Activated CD4-positive, alpha-beta T cell treated with anti-CD3 and anti-CD28 coated beads, Interleukin-2, amount 10 ng/mL, durations not matched to agents 7 days and 5 days (primary cell): ENCODE data around the gene CDKL2. TPM values are rescaled to one million over a fixed set of nuclear protein-coding genes. Genes with fewer than 3 reads are reported as not detected.
A peak's percentile ranks its signal among the peaks of the same experiment; 100 is the strongest.
"Not testable (repeated sequence)": the region's sequence is repeated elsewhere in the genome, so short reads cannot be mapped to it uniquely, and the experiment has no call there.

Source experiments
- CTCF ChIA-PET: fragments of 350-600 bp; sonication (Branson Sonifier 250); formaldehyde crosslinking; loops from one replicate; lab custom pipeline; 2021; ENCODE audit warnings: antibody characterized with exemption; lab: Charles Lee
- POLR2A ChIA-PET: fragments of 350-600 bp; sonication (Branson Sonifier 250); formaldehyde crosslinking; loops from one replicate; lab custom pipeline; 2021; ENCODE audit warnings: antibody characterized with exemption; lab: Charles Lee
- DNase-seq: peaks from one replicate; pipeline ENCODE4 v3.0.0-alpha.2; 2020
- H3K27ac Mint-ChIP-seq: one replicate; pipeline ENCODE4 v1.8.0; 2021; ENCODE audit warnings: mild to moderate bottlenecking, moderate library complexity, mixed read lengths
- H3K27me3 Mint-ChIP-seq: one replicate; pipeline ENCODE4 v1.8.0; 2021; ENCODE audit warnings: mixed read lengths
- H3K36me3 Mint-ChIP-seq: one replicate; pipeline ENCODE4 v1.8.0; 2021; ENCODE audit warnings: low read depth, mixed read lengths
- H3K4me1 Mint-ChIP-seq: one replicate; pipeline ENCODE4 v1.8.0; 2021; ENCODE audit warnings: mixed read lengths
- H3K4me3 Mint-ChIP-seq: one replicate; pipeline ENCODE4 v1.8.0; 2021; ENCODE audit warnings: mild to moderate bottlenecking, moderate library complexity, mixed read lengths
- H3K9me3 Mint-ChIP-seq: one replicate; pipeline ENCODE4 v1.8.0; 2021; ENCODE audit warnings: mixed read lengths
- total RNA-seq, 2 experiments: library from RNA; stranded (reverse); gene quantifications; one replicate each; pipeline ENCODE4 v1.2.3, GENCODE V29; 2021

The CDKL2 gene
- total RNA-seq, 2 experiments from 2014 or later: 0.74 to 1.00 TPM

GRCh38 chr4:75664604-75665003, 34.3 kb upstream of the CDKL2 start:
- POLR2A ChIA-PET, H3K4me3 Mint-ChIP-seq, H3K27me3 Mint-ChIP-seq, DNase-seq, H3K27ac Mint-ChIP-seq, H3K9me3 Mint-ChIP-seq: not testable (repeated sequence)
- Mint-ChIP-seq H3K4me1 (peaks cover 71% of the 10 kb centered on the region), H3K36me3 (peaks cover 49% of the 10 kb centered on the region)
- CTCF ChIA-PET: interaction anchor here (0.5 to 1.3 kb wide), 4 partner anchors 9 to 72 kb away, joined by 3 to 4 read pairs (median 3); no protein-coding TSS in a partner anchor

- POLR2A ChIA-PET: no interaction called here
- Mint-ChIP-seq H3K27ac (peak overlapping the region; percentile 9), H3K9me3 (no peaks in the 10 kb centered on the region), H3K36me3 (peaks cover 62% of the 10 kb centered on the region), H3K27me3 (no peaks in the 10 kb centered on the region), H3K4me1 (peaks cover 70% of the 10 kb centered on the region), H3K4me3 (no peak overlapping the region)
- CTCF ChIA-PET: interaction anchor here (0.6 kb wide), 1 partner anchor 101 kb away, joined by 4 read pairs; no protein-coding TSS in a partner anchor
- DNase-seq: no peak
These were observed 32.3 kb upstream of the CDKL2 start for GRCh38 chr4:75662626-75663025.

- no peaks in the 10 kb centered on the region for H3K9me3 Mint-ChIP-seq
- no peaks in the 10 kb centered on the region for H3K27me3 Mint-ChIP-seq
- CTCF ChIA-PET: interaction anchor here (1.0 to 1.6 kb wide), 3 partner anchors 7 to 50 kb away, joined by 3 to 4 read pairs (median 3); no protein-coding TSS in a partner anchor
- POLR2A ChIA-PET: no interaction called here
- DNase-seq: no peak
- H3K4me1 Mint-ChIP-seq: peaks cover 71% of the 10 kb centered on the region
- peaks cover 65% of the 10 kb centered on the region for H3K36me3 Mint-ChIP-seq
- no peak overlapping the region for H3K4me3 Mint-ChIP-seq
- H3K27ac Mint-ChIP-seq: peak overlapping the region; percentile 54
These were observed 30.2 kb upstream of the CDKL2 start for GRCh38 chr4:75660491-75660890.

GRCh38 chr4:75659512-75660031, 29.2 kb upstream of the CDKL2 start:
- Mint-ChIP-seq H3K27me3 (no peaks in the 10 kb centered on the region), H3K36me3 (peaks cover 66% of the 10 kb centered on the region), H3K9me3 (no peaks in the 10 kb centered on the region), H3K4me3 (no peak overlapping the region), H3K4me1 (peaks cover 72% of the 10 kb centered on the region), H3K27ac (peak overlapping the region; percentile 13)
- POLR2A ChIA-PET: no interaction called here
- DNase-seq: no peak
- CTCF ChIA-PET: interaction anchor here (0.6 to 1.1 kb wide), 4 partner anchors 10 to 51 kb away, joined by 3 to 4 read pairs (median 4); no protein-coding TSS in a partner anchor

GRCh38 chr4:75658876-75659275, 28.5 kb upstream of the CDKL2 start:
- Mint-ChIP-seq H3K27ac (no peak overlapping the region), H3K27me3 (no peaks in the 10 kb centered on the region), H3K4me3 (no peak overlapping the region), H3K9me3 (no peaks in the 10 kb centered on the region), H3K36me3 (peaks cover 72% of the 10 kb centered on the region), H3K4me1 (peaks cover 79% of the 10 kb centered on the region)
- no peak for DNase-seq
- POLR2A ChIA-PET: no interaction called here
- CTCF ChIA-PET: interaction anchor here (0.7 to 1.3 kb wide), 3 partner anchors 13 to 29 kb away, joined by 3 to 4 read pairs (median 3); partner anchors contain the start of gene CDKL2

GRCh38 chr4:75655562-75655961, 25.2 kb upstream of the CDKL2 start:
- POLR2A ChIA-PET: interaction anchor here (0.7 to 0.8 kb wide), 2 partner anchors 165 to 322 kb away, joined by 3 to 6 read pairs; no protein-coding TSS in a partner anchor
- no peaks in the 10 kb centered on the region for H3K9me3 Mint-ChIP-seq
- no peaks in the 10 kb centered on the region for H3K27me3 Mint-ChIP-seq
- DNase-seq: peak; percentile 59
- H3K4me1 Mint-ChIP-seq: peaks cover 79% of the 10 kb centered on the region
- H3K36me3 Mint-ChIP-seq: peaks cover 71% of the 10 kb centered on the region
- H3K4me3 Mint-ChIP-seq: peak overlapping the region; percentile 33
- CTCF ChIA-PET: interaction anchor here (0.6 to 1.6 kb wide), 6 partner anchors 9 to 66 kb away, joined by 3 to 6 read pairs (median 3); no protein-coding TSS in a partner anchor
- H3K27ac Mint-ChIP-seq: peak overlapping the region; percentile 92

GRCh38 chr4:75654905-75655304, 24.6 kb upstream of the CDKL2 start:
- peak overlapping the region; percentile 92 for H3K27ac Mint-ChIP-seq
- DNase-seq: peak; percentile 55
- H3K27me3 Mint-ChIP-seq: no peaks in the 10 kb centered on the region
- CTCF ChIA-PET: interaction anchor here (1.0 to 2.4 kb wide), 5 partner anchors 11 to 72 kb away, joined by 3 to 9 read pairs (median 3); partner anchors contain the start of gene USO1
- H3K4me1 Mint-ChIP-seq: peaks cover 78% of the 10 kb centered on the region
- POLR2A ChIA-PET: interaction anchor here (0.8 kb wide), 1 partner anchor 165 kb away, joined by 6 read pairs; no protein-coding TSS in a partner anchor
- H3K36me3 Mint-ChIP-seq: peaks cover 70% of the 10 kb centered on the region
- H3K9me3 Mint-ChIP-seq: no peaks in the 10 kb centered on the region
- peak overlapping the region; percentile 33 for H3K4me3 Mint-ChIP-seq

- Mint-ChIP-seq H3K27ac (peak overlapping the region; percentile 92), H3K27me3 (no peaks in the 10 kb centered on the region), H3K36me3 (peaks cover 64% of the 10 kb centered on the region), H3K9me3 (no peaks in the 10 kb centered on the region), H3K4me3 (peak overlapping the region; percentile 29), H3K4me1 (peaks cover 68% of the 10 kb centered on the region)
- CTCF ChIA-PET: interaction anchor here (1.0 to 2.4 kb wide), 6 partner anchors 7 to 142 kb away, joined by 3 to 9 read pairs (median 3); partner anchors contain the start of gene USO1
- POLR2A ChIA-PET: no interaction called here
- DNase-seq: no peak
These were observed 23.6 kb upstream of the CDKL2 start for GRCh38 chr4:75653845-75654503.

- Mint-ChIP-seq H3K27ac (no peak overlapping the region), H3K9me3 (no peaks in the 10 kb centered on the region), H3K4me3 (no peak overlapping the region), H3K27me3 (no peaks in the 10 kb centered on the region), H3K36me3 (peaks cover 66% of the 10 kb centered on the region), H3K4me1 (peaks cover 11% of the 10 kb centered on the region)
- DNase-seq: no peak
- CTCF ChIA-PET: interaction anchor here (0.7 to 2.6 kb wide), 3 partner anchors 8 to 34 kb away, joined by 3 to 8 read pairs (median 3); no protein-coding TSS in a partner anchor
- POLR2A ChIA-PET: no interaction called here
These were observed 13.8 kb upstream of the CDKL2 start for GRCh38 chr4:75644095-75644494.

- no peak overlapping the region for H3K4me3 Mint-ChIP-seq
- DNase-seq: no peak
- H3K4me1 Mint-ChIP-seq: peaks cover 11% of the 10 kb centered on the region
- POLR2A ChIA-PET: no interaction called here
- H3K27me3 Mint-ChIP-seq: no peaks in the 10 kb centered on the region
- H3K36me3 Mint-ChIP-seq: peaks cover 65% of the 10 kb centered on the region
- no peak overlapping the region for H3K27ac Mint-ChIP-seq
- no peaks in the 10 kb centered on the region for H3K9me3 Mint-ChIP-seq
- CTCF ChIA-PET: interaction anchor here (0.7 to 2.6 kb wide), 2 partner anchors 8 to 33 kb away, joined by 3 to 8 read pairs; no protein-coding TSS in a partner anchor
These were observed 13.3 kb upstream of the CDKL2 start for GRCh38 chr4:75643651-75644050.

- CTCF ChIA-PET: interaction anchor here (1.0 to 2.3 kb wide), 2 partner anchors 9 to 19 kb away, joined by 3 to 6 read pairs; no protein-coding TSS in a partner anchor
- no peaks in the 10 kb centered on the region for H3K27me3 Mint-ChIP-seq
- POLR2A ChIA-PET: no interaction called here
- no peaks in the 10 kb centered on the region for H3K9me3 Mint-ChIP-seq
- DNase-seq: no peak
- peaks cover 4% of the 10 kb centered on the region for H3K4me1 Mint-ChIP-seq
- peaks cover 28% of the 10 kb centered on the region for H3K36me3 Mint-ChIP-seq
- no peak overlapping the region for H3K27ac Mint-ChIP-seq
- H3K4me3 Mint-ChIP-seq: no peak overlapping the region
These were observed 8.9 kb upstream of the CDKL2 start for GRCh38 chr4:75639124-75639695.

- Mint-ChIP-seq H3K9me3 (no peaks in the 10 kb centered on the region), H3K4me3 (no peak overlapping the region), H3K27me3 (no peaks in the 10 kb centered on the region), H3K36me3 (peaks cover 19% of the 10 kb centered on the region), H3K4me1 (no peaks in the 10 kb centered on the region), H3K27ac (peak overlapping the region; percentile 16)
- ChIA-PET CTCF (interaction anchor here (1.2 to 2.3 kb wide), 2 partner anchors 10 to 11 kb away, joined by 3 to 6 read pairs; no protein-coding TSS in a partner anchor), POLR2A (no interaction called here)
- DNase-seq: no peak
These were observed 7.5 kb upstream of the CDKL2 start for GRCh38 chr4:75637827-75638226.
